ENCODE measurements around the gene ATG4A.

DNA sequence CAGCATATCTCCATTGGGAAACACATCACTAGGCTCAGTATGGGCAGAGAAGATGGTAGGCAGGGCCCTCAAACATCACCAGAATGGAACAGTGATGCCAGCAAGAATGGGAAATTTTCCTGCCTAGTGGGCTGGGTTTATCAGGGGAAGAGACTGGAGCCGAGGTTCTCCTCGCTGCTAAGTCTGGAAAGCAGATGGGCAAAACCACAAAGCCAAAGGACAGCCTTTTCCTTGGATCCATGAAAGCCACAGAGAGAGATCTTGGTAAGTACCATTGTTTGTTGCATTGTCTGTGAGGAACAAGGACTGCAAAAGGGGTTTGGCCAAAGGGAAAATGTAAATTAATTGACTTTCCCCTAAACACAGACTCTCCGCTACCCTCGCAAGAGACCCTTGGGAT is 80.1 kb downstream of the ATG4A start:
- TF ChIP-seq, protein P1, sequence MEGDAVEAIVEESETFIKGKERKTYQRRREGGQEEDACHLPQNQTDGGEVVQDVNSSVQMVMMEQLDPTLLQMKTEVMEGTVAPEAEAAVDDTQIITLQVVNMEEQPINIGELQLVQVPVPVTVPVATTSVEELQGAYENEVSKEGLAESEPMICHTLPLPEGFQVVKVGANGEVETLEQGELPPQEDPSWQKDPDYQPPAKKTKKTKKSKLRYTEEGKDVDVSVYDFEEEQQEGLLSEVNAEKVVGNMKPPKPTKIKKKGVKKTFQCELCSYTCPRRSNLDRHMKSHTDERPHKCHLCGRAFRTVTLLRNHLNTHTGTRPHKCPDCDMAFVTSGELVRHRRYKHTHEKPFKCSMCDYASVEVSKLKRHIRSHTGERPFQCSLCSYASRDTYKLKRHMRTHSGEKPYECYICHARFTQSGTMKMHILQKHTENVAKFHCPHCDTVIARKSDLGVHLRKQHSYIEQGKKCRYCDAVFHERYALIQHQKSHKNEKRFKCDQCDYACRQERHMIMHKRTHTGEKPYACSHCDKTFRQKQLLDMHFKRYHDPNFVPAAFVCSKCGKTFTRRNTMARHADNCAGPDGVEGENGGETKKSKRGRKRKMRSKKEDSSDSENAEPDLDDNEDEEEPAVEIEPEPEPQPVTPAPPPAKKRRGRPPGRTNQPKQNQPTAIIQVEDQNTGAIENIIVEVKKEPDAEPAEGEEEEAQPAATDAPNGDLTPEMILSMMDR (IDR thresholded peaks at IDR 0.05) = no peak
- no peak for TF ChIP-seq POLR2A (IDR thresholded peaks at IDR 0.05)
- no peak for TF ChIP-seq POLR2AphosphoS5 (IDR thresholded peaks at IDR 0.05)
- TF ChIP-seq EP300 (IDR thresholded peaks at IDR 0.05) = no peak
